GM12878 (cell line): Measurements from ENCODE around the gene IMMP2L. TPM values are rescaled to one million over a fixed set of nuclear protein-coding genes. Genes with fewer than 3 reads are reported as not detected.

Experiments used
- ATAC-seq: fragments of 200-7000 bp; cut with Tn5 transposase; 3 replicates; pipeline ENCODE4 v1.9.1; 2020; ENCODE audit warnings: mild to moderate bottlenecking, moderate library complexity
- BruUV-seq: library from RNA; stranded (reverse); fragments of 400-500 nt; replicated peaks from 2 replicates; lab custom pipeline; 2021; lab: Mats Ljungman, UMichigan
- CTCF ChIA-PET: fragments of 300-600 bp; sonication (Branson Sonifier 250); formaldehyde crosslinking; extraction: SDS; loops from one replicate; lab custom pipeline; 2021; ENCODE audit warnings: inconsistent platforms; lab: Yijun Ruan, JAX
- POLR2A ChIA-PET: fragments of 350-600 bp; formaldehyde crosslinking; extraction: SDS; loops from one replicate; lab custom pipeline; 2021; ENCODE audit warnings: inconsistent platforms; lab: Charles Lee
- RAD21 ChIA-PET: fragments of 300-600 bp; sonication (Branson Sonifier 250); formaldehyde crosslinking; loops from one replicate; lab custom pipeline; 2023; ENCODE audit warnings: antibody characterized with exemption; ENCODE audit not compliant: unreplicated experiment; lab: Charles Lee
- SMC1A ChIA-PET: fragments of 300-600 bp; sonication (Branson Sonifier 250); formaldehyde crosslinking; loops from one replicate; lab custom pipeline; 2023; ENCODE audit not compliant: unreplicated experiment, uncharacterized antibody; lab: Charles Lee
- DNase-seq: peaks from one replicate; pipeline ENCODE4 v3.0.0-alpha.2; 2011; ENCODE audit warnings: low read depth, low spot score
- FAIRE-seq: peaks from 3 replicates; lab custom pipeline; 2011; peaks lifted over from hg19 to GRCh38; lab: Jason Lieb, UNC
- H2AFZ ChIP-seq: 2 replicates; pipeline ENCODE4 v1.6.0; 2011; ENCODE audit warnings: low read depth, low read length, control low read depth; ENCODE audit not compliant: control insufficient read depth
- H3K27ac ChIP-seq: 2 replicates; pipeline ENCODE4 v1.5.1; 2011; ENCODE audit warnings: control low read depth; ENCODE audit not compliant: control insufficient read depth, insufficient read depth
- H3K27me3 ChIP-seq, 2 experiments: replicated peaks in 1 of 2; 2 replicates each; pipeline versions ENCODE4 v1.6.0 to v1.6.1; 2011; ENCODE audit warnings: low read length in 1 of 2; ENCODE audit not compliant: control insufficient read depth in 2 of 2, insufficient read depth in 2 of 2
- H3K36me3 ChIP-seq, 2 experiments: 2 replicates each; pipeline ENCODE4 v1.5.1; 2011; ENCODE audit warnings: low read length in 1 of 2; ENCODE audit not compliant: control insufficient read depth in 2 of 2, insufficient read depth in 2 of 2
- H3K4me1 ChIP-seq: 2 replicates; pipeline ENCODE4 v1.6.1; 2011; ENCODE audit warnings: mild to moderate bottlenecking, low read length, moderate library complexity, mixed read lengths; ENCODE audit not compliant: control insufficient read depth, insufficient read depth
- H3K4me2 ChIP-seq: 2 replicates; pipeline ENCODE4 v1.6.0; 2011; ENCODE audit warnings: control low read depth; ENCODE audit not compliant: control insufficient read depth, insufficient read depth
- H3K4me3 ChIP-seq: fragments of 200-600 bp; sonication (generic); 2 replicates; pipeline ENCODE4 v1.5.1; 2016
- H3K79me2 ChIP-seq: 2 replicates; pipeline ENCODE4 v1.6.0; 2011; ENCODE audit warnings: low read length; ENCODE audit not compliant: control insufficient read depth, insufficient read depth
- H3K9ac ChIP-seq: 2 replicates; pipeline ENCODE4 v1.8.0; 2011; ENCODE audit warnings: low read length, control low read depth, mixed read lengths; ENCODE audit not compliant: control insufficient read depth, insufficient read depth
- H3K9me3 ChIP-seq: replicated peaks from 3 replicates; pipeline ENCODE4 v1.5.1; 2011; ENCODE audit warnings: mild to moderate bottlenecking, low read length; ENCODE audit not compliant: control insufficient read depth, insufficient read depth
- H4K20me1 ChIP-seq: 2 replicates; pipeline ENCODE4 v1.6.0; 2011; ENCODE audit not compliant: control insufficient read depth, insufficient read depth
- BACH1 ChIP-seq: fragments of 450-650 bp; IDR thresholded peaks from 2 replicates; pipeline ENCODE4 v1.6.1; 2017; ENCODE audit warnings: mild to moderate bottlenecking, borderline replicate concordance
- CBFB ChIP-seq: IDR thresholded peaks from 2 replicates; pipeline ENCODE4 v1.6.1; 2016; ENCODE audit warnings: antibody characterized with exemption, low read depth
- HSF1 ChIP-seq: fragments of 150-350 bp; IDR thresholded peaks from 2 replicates; pipeline ENCODE4 v1.6.1; 2014; ENCODE audit warnings: mild to moderate bottlenecking, low read depth, low read length
- JUNB ChIP-seq: IDR thresholded peaks from 2 replicates; pipeline ENCODE4 v1.6.1; 2016; ENCODE audit warnings: antibody characterized with exemption, mild to moderate bottlenecking
- PBX3 ChIP-seq: IDR thresholded peaks from 2 replicates; pipeline ENCODE4 v1.6.1; 2011; ENCODE audit warnings: mild to moderate bottlenecking, low read depth, low read length, moderate library complexity; ENCODE audit not compliant: insufficient replicate concordance
- SMARCA5 ChIP-seq: fragments of 450-650 bp; IDR thresholded peaks from 2 replicates; pipeline ENCODE4 v1.6.1; 2017; ENCODE audit warnings: mild to moderate bottlenecking
- YBX1 ChIP-seq: fragments of 450-650 bp; IDR thresholded peaks from 2 replicates; pipeline ENCODE4 v1.6.1; 2016; ENCODE audit warnings: antibody characterized with exemption
- ZZZ3 ChIP-seq: IDR thresholded peaks from 2 replicates; pipeline ENCODE4 v1.6.1; 2011; ENCODE audit warnings: low read depth; ENCODE audit not compliant: control insufficient read depth, insufficient read length
- WGBS: methylation state at CpG from one replicate; pipeline ENCODE4 v1.1.6; 2016; ENCODE audit warnings: low lambda C conversion rate; ENCODE audit not compliant: insufficient replicate concordance, insufficient coverage; ENCODE audit errors: missing lambda C conversion rate; 5-methylcytosine and 5-hydroxymethylcytosine counted together
- in situ Hi-C: fragments of 300-500 bp; cut with MboI; formaldehyde crosslinking; loops from 9 replicates; pipeline ENCODE4 v1.14.3; 2018; ENCODE audit warnings: mixed read lengths
- intact Hi-C: fragments of 100-400 bp; cut with micrococcal nuclease; formaldehyde crosslinking; loops from one replicate; pipeline ENCODE4 v1.14.2; 2022; ENCODE audit not compliant: unreplicated experiment
- polyA plus RNA-seq, 11 experiments: library from polyadenylated mRNA; depleted of rRNA in 4 of 11; unstranded in 6 of 11; stranded (reverse) in 5 of 11; fragments of >200 nt; fragmentation: Nextera tagmentation in 4 of 11; fragmentation: Illumina TruSeq in 1 of 11; extraction: Ambion mirVana in 4 of 11; extraction: Trizol in 1 of 11; gene quantifications; 1 replicate in 1 of 11; 2 replicates in 10 of 11; pipeline versions ENCODE4 v1.2.1 to v1.2.3, GENCODE V29; 2011 to 2016; ENCODE audit warnings: inconsistent platforms in 2 of 11, missing spikeins in 2 of 11, low read depth in 1 of 11
- total RNA-seq, 4 experiments: library from RNA; depleted of rRNA in 3 of 4; stranded (reverse); fragments of >200 nt in 3 of 4; fragmentation: Illumina TruSeq in 1 of 4; extraction: Trizol in 1 of 4; gene quantifications; 2 replicates each; pipeline versions ENCODE4 v1.2.1 to v1.2.3, GENCODE V29; 2013 to 2021

IMMP2L gene
- total and polyA plus RNA-seq, 10 of the 15 experiments (the other 5 are each of a cell fraction or from before 2014, with no cell fraction given): 12.6 to 46.3 (median 19.6) TPM

DNA sequence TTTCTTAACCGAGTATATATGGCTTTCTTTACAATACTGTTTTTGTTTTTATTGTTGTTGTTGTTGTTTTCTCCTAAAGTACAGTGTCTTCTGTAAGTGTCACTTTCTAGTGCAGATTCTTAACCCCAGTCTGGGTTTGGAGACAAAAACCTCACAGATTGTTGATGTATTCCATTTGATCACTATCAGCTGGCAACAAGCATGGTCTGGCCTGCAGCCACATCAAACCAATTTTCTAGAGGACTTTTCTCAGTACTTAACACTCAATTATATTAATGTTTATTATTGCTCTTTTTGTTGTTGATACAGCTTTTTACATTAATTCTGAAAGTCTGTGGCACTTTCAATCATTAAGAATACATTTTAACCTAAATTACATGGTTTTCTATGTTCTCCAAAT is 454.3 kb downstream of the IMMP2L start (continued):
- TF ChIP-seq CBFB (no peak), PBX3 (no peak), HSF1 (no peak)

- no peak overlapping the region for H3K4me2 ChIP-seq
- TF ChIP-seq ZZZ3 (no peak), BACH1 (no peak), SMARCA5 (no peak), JUNB (no peak), YBX1 (no peak)
- BruUV-seq: no TSS peak
- H3K36me3 ChIP-seq: no peaks in the 10 kb centered on the region
- H3K27ac ChIP-seq: no peak overlapping the region
- no peak for DNase-seq
- in situ Hi-C loops (no loop called here), intact Hi-C loops (loop anchor here (10.0 kb wide), 1 partner anchor 663 kb away; no protein-coding TSS in a partner anchor)
- 100% methylated on average over 1 of the region's 1 CpG for WGBS
- ChIA-PET RAD21 (no interaction called here), SMC1A (interaction anchor here (2.5 to 2.7 kb wide), 2 partner anchors 8 to 30 kb away, joined by 8 to 12 read pairs; no protein-coding TSS in a partner anchor), POLR2A (interaction anchor here (1.4 kb wide), 1 partner anchor 143 kb away, joined by 3 read pairs; no protein-coding TSS in a partner anchor), CTCF (interaction anchor here (3.1 kb wide), 1 partner anchor 9 kb away, joined by 12 read pairs; no protein-coding TSS in a partner anchor)
- H3K4me3 ChIP-seq: no peak overlapping the region
- no peaks in the 10 kb centered on the region for H3K79me2 ChIP-seq
- H2AFZ ChIP-seq: no peak overlapping the region
- H3K9ac ChIP-seq: no peak overlapping the region
- H4K20me1 ChIP-seq: no peaks in the 10 kb centered on the region
- no peaks in the 10 kb centered on the region for H3K27me3 ChIP-seq
- ATAC-seq: no peak
- no peak for FAIRE-seq
- H3K4me1 ChIP-seq: peaks cover 11% of the 10 kb centered on the region
- no peaks in the 10 kb centered on the region; the same call in 1 of the 3 replicates for H3K9me3 ChIP-seq
Observed at GRCh38 chr7:111107579-111107978, 454.7 kb downstream of the IMMP2L start.
